Measurements from ENCODE around the gene RING1.

The RING1 gene

DNA sequence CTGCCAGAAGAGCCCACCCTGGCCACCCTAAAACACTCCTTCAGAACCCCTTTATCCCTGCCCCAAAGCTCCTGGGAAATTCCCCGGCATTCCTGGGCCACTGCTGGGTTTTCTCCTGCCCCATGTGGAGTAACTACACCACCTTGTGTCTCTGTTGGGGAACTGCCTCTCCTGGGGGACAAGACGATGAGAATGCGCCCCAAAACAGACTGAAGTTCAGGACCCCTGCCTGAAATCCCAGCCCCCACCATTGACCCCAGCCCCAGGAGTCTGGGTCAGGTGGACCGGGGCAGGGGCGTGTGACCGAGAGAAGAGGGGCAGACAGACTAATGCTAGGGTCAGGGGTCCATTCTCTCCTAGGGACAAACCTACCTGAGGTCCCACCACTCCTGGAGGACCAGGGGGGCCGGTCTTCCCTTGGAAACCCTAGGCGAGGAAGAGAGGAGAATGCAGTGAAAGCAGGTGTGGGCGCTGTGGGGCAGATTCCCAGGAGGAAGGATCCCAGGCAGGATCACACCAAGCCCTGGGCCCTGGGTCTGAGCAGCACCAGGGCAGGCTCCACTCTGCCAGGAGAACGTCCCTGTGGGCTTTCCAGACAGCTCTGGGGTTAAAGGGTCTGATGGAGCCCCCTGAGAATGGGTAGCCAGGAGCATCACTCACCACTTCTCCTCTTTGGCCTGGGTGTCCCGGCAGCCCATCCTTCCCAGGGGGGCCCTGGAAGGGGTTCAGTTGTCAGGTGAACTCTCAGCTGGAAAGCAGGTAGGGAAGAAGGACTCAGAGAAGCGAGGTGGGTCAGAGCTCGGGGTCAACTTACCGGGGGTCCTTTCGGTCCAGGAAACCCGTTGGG is 35.4 kb upstream of the RING1 start:
- DNase-seq: peak; percentile 33

DNA sequence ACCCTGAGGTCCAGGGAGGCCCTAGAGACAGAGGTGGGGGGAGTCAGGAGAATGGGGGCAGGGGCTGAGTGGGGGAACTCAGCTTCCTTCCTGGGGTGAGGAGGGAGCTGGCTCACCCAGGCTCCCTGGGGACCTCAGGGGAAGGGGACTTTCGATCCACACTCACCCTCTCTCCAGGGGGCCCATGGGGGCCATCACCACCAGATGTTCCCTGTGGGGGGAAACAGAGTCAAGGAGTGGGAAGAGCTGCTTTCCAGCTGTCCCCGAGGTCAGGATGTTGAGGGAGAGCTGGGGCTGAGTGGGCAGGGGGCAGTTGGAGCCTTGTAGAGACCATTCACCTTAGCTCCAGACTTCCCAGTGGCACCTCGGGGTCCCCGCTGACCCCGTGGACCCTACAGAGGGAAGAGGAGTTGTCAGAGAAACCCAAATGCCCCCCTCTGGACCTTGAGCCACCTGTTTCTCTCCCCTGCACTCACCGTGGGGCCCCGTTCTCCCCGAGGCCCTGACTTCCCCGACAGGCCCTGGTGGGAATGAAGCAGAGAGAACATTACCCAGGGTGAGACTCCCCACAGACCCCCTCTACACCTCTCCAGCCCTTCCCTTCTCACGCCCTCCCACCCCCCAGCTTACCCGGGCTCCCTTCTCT is 34.6 kb upstream of the RING1 start:
- DNase-seq: no peak

DNA sequence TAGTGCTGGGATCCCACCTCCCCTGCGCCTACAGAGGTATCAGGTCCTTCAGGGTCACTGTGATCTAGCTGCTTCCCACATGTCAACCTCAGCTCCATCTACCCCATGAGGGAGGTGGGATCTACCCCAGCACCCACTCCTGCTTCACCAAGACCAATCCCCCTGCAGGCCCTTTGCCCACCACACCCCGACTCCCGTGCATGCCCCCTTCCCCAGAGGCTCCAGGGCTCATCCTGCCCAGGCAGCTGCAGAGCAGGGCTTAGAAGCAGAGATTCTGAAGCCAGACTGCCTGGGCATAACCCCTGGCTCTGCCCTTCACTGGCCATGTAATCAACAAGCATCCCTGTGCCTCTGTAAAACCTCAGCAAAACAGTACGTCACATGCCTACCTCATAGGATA is 33.5 kb upstream of the RING1 start:
- no peak for DNase-seq

- no peak for DNase-seq
These were observed 32.7 kb upstream of the RING1 start for GRCh38 chr6:33175436-33176069.

- no peak for DNase-seq
These were observed 31.4 kb upstream of the RING1 start for GRCh38 chr6:33176906-33177305.

DNA sequence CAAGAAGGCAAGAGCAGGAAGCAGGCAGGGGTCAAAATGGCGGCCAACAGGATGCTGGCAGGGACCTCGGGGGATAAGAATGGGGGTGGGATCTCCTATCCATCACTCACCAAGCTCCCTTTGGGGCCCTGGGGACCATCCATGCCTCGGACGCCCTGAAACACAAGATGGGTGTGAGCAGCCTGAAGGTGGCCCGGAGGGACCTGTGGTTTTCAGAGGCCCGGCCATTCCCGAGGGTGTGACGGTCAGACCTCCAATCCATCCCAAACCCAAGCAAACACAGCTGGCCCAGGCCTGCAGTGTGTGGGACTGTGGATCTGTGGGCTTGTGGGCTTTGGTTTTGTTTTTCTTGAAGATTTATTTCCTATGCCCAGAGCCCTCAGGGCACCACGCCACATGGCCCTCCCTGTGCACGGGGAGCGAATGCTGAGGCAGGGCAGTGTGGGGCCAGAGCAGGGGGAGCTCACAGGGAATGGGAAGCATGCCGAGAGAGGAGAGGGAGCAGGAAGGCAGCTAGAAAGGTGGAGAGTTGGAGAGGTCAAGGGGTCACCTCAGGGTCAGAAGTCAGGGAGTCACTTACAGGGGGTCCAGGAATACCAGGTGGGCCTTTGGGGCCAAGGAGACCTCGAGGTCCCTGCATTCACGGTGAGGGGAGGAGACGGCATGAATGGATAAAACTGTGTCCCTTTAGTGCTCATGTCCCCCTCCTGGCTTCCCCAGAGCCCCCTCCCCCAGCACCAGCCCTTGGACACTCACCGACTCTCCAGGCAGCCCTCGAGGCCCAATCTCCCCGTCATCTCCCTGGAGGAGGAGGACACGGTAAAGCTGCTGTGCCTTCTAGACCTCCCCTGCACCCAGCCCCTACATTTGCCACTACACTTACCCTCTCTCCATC is 30.5 kb upstream of the RING1 start:
- DNase-seq: no peak

DNA sequence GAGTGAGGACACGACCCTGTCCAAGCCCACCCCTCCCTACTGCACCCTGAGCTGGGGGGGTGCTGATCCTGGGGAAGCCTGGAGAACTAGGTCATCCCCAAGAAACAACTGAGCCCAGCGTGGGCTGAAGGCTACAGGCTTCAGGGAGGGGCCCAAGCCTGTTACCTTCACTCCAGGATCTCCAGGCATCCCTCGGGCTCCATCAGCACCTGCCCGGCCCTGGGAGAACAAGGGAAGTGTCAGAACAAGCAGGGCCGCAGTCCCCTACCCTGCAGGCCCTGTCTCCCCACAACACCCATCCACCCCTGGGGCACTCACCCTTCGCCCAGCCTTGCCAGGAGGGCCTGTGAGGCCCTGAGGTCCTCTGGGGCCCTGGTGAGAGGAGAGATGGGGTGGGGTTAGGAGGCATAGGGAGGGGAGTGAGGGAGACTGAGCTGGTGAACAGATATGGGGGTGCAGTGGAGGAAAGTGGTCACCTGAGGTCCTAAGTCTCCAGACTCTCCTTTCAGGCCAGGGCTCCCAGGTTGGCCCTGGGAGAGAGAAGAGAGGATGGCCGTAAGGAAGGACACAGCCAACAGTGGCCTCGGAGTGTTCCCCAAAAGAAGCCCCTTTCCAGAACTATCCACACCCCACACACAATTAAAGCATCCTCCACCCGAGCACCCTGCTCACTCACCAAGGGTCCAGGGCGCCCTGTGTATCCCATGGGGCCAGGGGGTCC is 29.4 kb upstream of the RING1 start:
- no peak for DNase-seq

GRCh38 chr6:33181141-33181540 is 27.2 kb upstream of the RING1 start:
- no peak for DNase-seq

- DNase-seq: peak; percentile 35
These were observed 25.1 kb upstream of the RING1 start for GRCh38 chr6:33183071-33183683.

- no peak for DNase-seq
These were observed 23.1 kb upstream of the RING1 start for GRCh38 chr6:33185190-33185589.

GRCh38 chr6:33185654-33186187 is 22.6 kb upstream of the RING1 start:
- DNase-seq: no peak

- DNase-seq: no peak
These were observed 20.5 kb upstream of the RING1 start for GRCh38 chr6:33187809-33188208.

DNA sequence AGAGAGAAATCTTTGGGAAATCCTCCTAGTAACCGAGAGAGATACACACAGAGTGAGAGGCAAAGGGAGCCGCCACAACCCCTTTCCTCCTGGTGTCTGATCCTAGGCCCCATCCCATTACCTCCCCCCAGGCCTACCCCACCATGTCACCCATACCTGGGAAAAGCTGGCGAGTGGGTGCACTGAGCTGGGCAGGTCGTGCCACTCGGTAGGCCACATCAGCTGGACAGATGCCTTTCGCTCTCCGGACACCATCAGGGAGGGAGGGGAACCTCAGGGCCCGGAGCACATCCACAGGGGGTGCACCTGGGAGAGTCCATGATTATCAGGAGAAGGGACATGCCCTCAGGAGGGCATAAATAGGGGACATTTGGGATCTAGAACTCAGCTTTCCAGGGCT is 19.1 kb upstream of the RING1 start:
- no peak for DNase-seq

DNA sequence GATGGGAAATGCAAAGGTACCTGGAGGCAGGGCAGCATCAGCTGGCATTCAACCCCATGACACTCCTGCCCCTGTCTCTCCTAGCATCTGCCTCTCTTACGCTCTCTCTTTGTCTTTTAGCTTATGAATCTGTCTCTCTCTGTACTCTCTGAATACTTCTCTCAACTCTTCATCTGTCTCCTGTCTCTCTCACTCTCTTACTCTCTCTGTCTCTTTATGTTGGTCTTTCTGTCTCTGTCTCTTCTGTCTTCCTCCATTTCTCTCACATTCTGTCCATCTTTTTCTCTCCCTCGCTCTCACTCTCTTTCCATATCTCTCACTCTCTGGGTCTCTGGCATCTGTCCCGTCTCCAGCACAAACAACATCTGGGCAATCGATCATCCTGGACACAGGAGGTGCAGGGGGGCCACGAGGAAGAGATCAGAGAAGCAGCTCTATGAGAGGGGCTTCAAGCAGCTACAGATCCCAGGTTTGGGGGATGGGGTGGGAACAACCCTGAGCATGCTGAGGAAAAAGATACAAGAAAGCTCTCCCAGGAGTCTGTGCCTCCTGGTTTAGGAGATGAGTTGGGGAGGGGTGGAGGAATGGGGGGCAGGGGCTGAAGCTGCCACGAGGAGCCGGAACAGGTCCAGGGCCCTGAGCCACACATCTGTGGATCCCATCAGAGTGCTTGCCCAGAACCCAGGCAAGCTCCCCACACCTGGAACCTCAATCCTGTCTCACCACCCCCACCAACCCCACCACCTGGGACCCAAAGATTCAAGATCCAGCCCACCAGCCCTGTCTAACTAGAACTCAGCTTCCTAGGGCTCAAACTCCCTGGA is 18.5 kb upstream of the RING1 start:
- DNase-seq: no peak

- DNase-seq: no peak
These were observed 17.7 kb upstream of the RING1 start for GRCh38 chr6:33190504-33191107.

GRCh38 chr6:33191383-33192104 is 16.8 kb upstream of the RING1 start:
- no peak for DNase-seq

GRCh38 chr6:33192105-33192646 is 16.1 kb upstream of the RING1 start, which contains the start of gene COL11A2:
COL11A2 (minus strand) TSS chr6:33192467; CDS start chr6:33192240, 227 bp downstream.
- DNase-seq: no peak

DNA sequence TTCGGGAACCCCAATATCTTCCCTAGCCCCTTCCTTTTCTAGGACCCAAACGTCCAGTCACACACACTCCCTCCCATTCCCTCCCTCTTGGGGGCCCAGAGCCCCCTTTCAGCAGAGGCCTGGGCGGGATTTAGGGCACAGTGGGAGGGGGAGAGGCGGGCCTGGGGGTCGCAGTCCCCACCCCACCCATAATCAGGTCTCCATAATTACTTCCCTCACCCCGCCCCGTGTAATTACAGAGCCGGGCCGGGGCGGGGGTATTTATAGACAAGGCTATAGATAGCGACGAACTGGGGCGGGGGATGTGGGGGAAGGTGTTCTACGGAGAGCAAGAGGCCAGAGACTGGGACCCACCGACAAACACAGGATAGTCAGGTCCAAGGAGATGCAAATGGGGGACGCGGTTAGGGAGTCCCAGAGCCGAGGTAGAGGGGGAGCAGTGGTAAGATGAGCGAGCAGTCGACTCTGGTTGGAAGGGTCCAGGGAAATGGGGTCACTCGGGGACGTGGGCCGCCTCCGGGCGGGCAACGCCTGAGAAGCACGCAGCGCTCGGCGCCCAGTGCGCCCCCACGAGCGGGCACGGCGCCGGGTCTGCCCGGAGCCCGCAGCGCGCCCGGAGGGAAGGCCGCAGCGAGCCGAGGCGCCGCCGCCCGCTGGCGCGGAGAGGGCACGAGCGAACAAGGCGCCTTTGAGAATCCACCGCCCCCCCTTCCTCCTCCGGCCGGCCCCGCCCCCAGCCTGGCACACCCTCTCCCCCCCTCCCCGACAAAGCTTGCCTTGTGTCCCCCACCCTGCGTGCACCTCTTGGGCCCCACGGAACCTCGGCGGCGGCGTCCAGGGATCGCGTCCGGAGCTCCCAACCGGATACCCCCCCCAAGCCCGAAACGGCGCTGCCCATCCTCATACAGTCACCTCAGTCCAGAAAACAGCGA is 15.4 kb upstream of the RING1 start:
- no peak for DNase-seq
